Eye (tissue), 1 donor: Measurements from ENCODE around the gene FHDC1.
A peak's percentile ranks its signal among the peaks of the same experiment; 100 is the strongest.

Experiments used
- DNase-seq: peaks from one replicate; pipeline ENCODE4 v3.0.0-alpha.2; 2015

Gene FHDC1

DNA sequence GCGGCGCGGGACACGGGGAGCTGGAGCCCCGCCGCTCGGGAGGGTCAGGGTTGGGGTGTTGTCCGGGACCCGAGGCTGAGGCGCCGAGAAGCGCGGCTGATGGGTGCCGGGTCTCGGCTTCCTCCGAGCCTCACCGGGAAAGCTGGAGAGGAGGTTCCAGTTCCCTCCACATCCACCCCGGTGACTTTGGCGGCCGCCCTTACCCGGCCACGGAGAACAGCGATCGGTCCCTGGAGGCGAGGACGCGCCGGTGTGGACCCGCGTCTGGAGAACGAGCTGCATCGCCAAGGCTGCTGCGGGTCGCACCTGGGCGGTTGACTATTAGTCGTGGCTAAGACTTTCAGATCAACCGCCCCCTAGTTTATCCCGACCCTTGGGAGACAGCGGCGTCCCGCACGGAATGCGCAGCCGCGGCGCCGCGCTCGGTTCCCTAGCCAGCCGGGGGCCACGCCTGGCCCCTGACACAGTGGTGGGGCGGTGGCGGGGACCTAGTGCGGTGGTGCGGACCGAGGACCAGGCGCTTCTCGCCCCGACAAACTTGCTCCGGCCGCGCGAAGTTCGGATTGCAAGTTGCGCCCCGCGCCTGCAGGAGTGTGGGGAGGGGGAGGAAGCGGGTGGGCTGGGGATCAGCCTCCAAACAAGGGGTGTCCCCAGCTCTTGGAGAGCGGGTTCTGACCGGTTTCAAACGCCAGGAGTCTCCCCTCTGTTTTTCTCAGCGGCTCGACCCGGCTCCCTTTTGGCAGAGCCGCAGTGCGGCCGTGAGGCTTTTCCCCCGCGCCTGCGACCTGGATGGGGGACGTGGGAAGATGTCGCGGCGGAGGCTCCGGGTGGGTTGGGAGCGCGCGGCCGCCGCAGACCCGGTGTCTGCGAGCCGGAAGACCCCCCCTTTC, 568 bp downstream of the FHDC1 start:
- peak; percentile 75 for DNase-seq

DNA sequence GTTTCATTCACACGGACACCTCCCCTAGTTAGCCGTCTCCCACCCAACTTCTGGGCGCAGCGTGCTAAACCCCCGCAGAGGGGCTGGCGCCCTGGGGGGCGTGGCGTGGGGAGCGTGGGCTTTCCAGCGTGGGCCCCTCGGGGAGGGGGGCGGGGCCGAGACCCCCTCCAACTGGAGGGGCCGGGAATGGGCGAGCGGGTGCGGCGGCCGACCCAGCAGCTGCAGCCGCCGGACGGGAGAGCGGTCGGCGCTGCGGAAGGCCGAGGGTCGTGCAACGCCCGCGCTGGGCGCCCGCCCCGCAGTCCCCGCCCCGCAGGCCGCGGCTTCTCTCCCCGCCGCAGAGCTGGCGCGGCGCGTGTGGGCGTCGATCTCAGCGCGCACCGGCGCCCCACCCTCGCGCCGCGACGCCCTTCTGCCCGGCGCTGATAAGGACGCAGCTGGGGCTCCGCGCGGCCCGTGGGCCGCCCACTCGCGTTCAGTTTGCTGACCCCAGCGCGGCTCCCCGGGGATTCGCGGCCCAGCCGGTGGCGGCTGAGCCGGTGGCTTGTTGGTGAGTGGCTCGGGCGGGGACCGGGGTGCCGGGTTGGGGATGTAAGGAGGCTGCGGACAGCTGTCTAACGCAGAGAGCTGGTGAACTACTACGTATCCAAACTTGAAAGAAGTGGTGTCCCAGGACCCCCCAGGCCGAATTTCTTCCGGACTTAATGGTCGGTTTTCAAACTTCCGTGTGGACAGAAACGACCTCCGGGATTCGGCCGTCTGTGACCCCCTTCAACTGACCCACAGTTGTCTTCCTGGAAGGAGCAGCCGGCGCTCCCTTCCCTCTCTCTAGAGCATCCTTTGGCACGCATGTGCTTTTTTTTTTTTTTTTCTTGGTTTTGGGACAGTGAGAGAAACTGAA, 1.5 kb downstream of the FHDC1 start:
- DNase-seq = peak; percentile 77

DNA sequence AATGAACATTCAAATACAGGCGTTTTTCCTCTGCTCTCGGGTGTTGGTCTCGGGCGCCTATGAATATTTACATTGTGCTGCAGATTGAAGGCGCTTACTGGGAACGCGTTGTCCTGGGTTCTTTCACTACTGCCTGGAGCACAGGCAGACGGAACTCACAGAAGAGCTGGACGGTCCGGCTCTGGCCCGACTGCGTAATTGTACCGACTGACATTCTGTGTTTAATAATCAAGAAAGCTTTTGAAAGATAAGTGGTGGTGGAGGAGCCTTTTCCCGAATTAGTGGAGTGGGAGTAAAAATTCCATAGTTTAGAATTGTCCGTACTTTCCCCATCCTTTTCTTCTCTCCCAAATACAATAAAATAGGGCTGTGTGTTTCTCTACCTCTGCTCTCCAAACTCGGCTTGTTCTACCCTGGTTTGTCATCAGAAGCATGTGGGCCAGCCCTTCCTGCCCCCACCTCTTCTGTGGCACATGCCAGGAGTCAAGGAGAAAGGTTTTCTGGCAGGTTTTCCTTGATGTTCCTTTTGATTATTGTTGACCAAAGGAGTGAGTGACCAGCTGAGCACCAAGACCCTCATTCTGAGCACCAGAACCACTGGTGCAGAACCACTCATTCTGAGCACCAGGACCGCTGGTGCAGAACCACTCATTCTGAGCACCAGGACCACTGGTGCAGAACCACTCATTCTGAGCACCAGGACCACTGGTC, 2.3 kb downstream of the FHDC1 start:
- no peak for DNase-seq

DNA sequence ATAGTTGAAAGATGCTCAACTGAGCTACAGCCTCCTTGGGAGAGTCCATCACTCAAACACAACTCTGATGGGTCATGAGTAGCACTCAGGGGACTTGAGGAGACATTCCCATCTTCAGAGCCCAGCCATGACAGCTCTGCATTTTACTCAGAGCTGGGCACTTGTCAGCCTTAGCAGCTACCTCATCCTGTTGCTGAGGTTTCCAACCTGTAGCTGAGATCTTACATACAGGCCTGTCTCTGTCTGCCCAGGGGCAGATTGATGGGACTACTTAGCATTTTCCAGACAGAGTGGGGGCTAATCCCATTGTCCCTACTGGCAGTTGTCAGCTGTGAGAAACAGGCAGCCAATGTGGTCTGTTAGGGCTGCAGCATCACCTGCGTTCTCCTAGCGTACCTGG, 3.5 kb downstream of the FHDC1 start:
- DNase-seq = no peak

DNA sequence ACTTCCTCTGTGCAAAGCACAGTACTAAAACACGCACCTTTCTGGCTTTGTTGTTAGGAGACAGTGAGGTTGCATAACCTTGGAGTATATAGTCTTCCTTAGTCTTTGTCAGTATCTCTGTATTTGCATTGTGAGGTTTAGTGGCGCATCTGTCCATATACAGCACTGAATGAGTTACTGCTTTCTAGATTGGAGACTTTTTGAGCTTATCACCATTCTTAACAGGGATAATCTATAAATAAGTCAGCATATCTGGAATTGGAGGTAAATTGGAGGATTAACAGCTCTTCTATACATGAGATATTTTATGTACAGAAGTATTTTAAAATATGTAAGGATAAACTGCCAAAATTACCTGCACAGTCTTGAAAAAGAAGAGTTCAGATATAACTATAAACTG, 4.3 kb downstream of the FHDC1 start:
- DNase-seq = no peak

DNA sequence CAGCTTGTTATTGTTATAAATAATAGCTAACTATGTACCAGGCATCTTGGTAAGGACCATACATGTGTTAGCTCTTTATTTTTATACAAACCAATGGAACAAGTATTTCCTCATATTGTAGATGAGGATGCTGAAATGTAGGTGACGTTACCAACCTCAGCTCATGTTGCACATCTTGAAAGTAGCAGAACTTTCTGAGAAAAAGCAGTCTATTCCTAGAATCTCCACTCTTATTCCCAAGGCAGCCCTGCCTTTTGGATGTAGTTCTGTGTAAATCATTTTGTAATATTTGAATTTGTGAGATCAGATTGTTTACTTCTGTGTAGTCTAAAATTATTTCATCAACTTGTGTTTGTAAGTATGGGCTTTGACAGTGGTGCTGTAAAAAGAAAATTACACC, 5.3 kb downstream of the FHDC1 start:
- no peak for DNase-seq

DNA sequence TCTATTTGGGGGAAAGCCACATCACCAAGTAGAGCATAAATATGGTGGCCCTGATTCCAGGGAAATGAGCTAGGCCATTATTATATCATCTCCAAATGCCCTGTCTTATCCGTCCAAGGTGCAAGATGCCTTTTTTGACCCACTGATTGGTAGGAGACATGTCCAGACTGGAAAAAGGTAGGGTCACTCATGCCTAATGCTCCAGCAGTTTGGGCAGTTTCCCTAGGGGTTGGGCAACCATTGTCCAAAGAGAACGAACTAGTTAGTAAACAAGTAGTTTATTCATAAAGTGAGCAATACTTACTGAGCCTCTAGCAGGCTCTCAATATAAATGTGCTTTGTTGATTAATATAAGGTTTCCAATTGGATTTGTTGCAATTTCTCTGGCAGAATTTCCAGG, 6.2 kb downstream of the FHDC1 start:
- DNase-seq = no peak

DNA sequence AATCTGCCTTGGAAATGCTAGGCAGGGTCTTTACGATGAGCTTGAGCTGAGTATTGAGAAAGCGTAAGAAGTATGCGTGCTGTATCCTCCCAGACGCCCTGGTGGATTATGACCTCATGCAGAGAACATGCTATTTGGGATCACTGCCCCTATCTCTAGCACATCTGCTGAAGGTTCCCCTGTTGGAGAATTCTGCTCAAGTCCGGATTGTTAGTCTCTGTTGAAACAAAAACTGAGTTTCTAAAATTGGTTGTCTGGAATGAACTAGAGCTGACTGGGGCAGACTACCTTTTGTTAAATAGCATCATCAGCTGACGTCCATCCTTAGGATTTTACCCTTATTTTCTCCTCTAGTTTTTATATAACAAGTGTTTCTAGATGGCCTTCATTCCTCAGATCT, 7.5 kb downstream of the FHDC1 start:
- DNase-seq = no peak

DNA sequence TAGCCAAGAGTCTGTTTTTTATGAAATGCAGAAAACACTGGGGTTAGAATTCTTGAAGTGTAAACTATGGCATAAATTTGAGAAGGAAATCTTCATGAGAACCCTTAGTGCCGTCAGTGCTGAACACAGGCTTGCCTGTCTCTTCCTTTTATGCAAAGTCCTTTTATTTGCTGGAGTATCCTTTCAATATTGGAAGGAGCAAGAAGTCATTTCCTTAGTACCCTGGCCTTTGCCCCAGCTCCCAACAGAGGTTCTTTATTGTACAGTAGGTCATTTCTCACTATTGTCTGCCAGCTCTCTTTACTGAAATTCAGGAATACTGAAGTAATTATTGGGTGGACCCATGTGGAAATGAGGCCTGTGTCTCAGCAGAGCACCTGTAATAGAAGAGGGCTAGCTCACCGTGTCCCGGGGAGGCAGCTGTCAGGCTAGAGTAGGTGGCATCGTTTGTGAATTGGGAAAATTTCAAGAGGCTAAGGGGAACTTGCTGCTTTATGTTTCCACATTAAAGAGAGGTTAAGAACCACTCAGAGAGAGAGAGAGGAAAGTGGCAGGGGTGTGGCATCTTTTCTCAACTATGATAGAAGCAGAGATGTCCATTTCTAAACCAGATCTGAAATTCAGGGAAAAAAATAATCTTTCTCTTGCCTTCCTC, 8.7 kb downstream of the FHDC1 start:
- no peak for DNase-seq

DNA sequence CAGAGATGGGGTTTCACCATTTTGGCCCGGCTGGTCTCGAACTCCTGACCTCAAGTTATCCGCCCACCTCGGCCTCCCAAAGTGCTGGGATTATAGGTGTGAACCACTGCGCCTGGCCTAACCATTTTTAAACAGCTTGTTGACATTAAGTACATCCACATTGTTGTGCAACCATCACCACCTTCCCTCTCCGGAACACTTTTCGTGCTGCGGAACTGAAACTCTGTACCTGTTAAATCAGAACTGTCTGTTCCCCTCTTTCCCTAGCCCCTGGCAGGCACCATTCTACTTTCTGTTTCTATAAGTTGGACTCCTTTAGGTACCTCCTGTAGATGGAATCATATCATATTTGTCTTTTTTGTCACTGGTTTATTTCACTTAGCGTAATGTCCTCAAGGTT, 9.5 kb downstream of the FHDC1 start:
- no peak for DNase-seq

DNA sequence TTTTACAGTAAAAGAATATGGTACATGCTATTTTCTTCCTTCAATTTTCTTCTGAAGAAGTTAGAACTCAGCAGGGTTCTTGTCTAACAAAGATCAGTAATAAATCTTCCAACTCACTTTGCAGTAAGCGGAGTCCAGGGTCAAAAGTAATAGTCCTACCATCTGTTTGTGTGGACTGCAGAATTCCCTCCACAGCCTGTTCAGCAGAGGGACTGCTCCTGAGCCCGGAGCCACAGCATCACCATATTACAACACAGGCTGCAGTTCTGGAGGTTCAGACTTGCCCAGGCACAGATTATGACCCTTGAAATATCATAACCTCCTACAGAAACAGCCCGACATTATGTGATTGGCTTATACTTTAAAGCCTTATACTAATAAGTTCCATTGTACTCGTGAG, 10.3 kb downstream of the FHDC1 start:
- no peak for DNase-seq

DNA sequence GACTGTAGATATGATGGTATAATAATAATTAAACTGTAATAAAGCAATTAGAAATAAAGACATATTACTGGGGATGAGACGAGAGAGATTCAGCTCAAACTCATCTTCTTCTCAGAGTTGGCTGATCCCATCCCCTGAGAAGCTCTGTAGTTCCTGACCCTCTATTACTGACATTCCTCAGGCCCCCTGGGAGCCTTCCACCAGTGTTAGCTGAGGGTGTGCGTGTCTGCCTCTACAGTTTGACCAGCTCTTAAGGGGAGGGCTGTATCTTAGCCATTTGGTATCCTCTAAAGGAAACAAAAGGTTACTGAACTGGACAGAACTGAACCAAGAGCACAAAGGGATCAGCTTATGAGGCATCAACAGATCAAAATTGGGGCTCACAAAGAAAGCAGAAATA, 11.2 kb downstream of the FHDC1 start:
- no peak for DNase-seq

DNA sequence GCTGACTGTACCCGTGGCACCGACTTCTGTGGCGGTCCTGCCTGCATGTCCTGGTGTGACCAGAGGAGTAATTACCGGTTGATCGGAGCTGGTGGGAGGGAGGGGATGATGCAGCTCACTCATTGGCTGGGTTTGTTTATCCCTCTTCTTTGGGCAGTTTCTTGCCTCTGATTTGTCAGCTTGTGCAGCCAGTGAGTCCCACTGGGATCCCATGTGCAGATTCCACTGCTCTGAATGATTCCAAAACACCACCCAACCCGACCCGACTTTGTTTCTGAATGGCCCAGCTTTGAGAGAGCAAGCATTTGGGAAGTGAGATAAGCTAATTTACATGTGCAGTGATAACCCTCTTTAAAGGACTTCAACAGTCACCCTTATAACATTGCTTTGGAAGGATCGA, 13.8 kb downstream of the FHDC1 start:
- DNase-seq = no peak

DNA sequence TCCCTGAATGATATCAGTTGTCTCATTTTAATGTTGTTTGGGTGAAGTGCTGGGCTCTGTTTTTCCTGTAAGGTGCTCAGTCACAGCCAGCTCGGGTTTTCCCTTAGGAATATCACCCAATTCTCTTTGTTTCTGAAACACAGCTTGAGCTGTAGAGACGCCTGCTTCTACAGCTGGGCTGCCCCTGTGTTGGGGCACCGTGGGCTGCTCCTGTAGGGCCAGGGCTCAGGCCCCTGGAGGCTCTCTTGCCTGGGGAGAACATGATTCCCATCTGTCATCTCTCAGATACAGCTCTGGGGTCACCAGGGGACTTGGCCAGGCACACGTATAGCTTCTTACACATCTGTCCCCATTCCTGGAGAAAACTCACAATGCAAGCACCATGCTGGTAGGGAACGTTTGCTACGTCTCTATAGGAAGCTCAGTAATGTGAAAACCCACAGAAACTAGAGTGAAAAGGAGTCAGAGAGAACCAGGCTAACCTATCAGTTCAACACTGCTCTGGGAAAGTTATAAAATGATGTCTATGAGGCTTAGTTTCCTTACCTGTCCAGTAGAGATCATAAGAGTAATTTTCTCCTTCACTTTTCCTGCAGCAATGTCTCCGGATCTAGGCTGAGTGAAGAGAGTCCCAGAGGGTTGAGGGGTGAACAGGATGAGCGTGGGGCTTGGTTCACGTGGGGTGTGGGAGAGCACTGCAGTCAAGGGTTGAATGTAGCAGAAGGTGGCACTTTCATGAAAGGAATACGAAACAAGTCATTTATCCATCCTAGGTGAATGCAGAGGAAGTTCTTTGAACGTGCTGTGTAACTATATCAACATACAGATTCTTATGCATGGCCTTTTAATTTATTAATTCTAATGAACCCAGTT, 14.5 kb downstream of the FHDC1 start:
- no peak for DNase-seq

DNA sequence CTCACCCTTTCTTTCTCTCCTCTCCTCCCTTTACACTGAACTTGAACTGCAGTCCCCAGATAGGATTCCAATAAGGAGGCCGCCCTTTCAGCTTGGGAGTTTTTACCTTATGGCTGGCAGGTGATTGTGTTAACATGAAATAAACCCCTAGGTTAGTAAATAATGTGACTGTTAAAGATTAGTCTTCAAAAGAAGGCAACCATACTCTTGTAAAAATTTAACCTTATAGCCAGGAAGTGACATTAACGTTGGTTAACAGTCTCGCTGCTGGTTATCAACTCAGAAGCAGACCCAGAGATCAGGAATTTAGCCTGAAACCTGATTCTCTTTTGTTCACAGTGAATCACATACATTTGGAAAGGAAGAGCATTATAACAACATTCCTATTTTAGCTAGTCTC, 15.2 kb downstream of the FHDC1 start:
- DNase-seq = no peak

DNA sequence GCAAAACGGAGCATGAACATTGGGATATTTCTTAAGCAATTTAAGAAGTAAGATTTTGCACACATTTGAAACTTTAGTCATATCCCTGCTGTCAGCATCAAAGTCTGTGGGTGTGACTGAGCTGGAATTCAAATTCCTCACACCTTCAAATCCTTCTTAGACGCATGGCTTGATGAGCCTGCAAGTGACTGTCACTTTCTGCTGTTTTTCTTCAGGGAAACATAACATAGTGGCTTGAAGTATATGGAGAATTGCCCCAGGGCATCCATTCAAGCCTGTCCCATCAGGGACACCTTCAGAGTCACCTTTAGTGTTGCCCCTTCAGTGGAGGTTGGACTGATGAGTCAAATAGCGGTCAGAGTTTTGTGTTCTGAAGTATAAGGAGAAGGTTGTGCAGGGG, 17.4 kb downstream of the FHDC1 start:
- DNase-seq = no peak

DNA sequence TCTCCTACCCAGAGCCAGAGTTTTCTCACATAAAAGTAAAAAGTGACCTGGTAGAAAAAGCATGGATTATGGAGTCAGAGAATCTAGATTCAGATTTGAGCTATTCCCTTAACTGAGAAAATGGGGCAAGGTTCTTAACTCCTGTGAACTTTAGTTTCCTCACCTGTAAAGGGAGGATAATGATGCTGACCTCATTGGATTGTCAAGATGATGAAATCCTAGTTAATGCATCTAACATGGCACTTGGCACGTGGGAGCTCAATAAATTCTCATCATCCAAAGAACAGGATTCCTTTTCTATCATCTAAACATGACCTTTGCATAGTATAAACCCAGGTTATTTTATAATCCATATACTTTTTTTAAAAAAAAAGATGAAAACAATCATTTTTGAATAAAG, 18.6 kb downstream of the FHDC1 start:
- DNase-seq = no peak

DNA sequence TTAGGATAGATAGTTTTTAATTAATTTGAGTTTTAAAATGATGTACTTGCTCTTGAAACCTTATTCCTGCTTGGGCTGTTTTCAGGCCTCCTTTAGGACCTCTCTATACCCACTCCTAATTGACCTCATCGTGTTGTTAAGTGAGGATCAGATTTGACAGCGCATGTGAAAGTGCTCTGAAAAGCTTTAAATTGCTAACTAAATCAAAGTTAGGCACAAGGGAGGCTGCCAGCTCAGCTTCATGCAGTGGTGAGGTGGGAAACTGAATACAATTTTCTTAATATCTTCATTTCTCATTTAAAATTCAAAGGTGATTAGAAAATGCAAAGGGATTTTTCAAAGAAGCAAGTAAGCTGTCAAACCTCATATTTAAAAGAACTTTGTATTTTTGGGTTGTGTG, 20.0 kb downstream of the FHDC1 start:
- peak; percentile 56 for DNase-seq

DNA sequence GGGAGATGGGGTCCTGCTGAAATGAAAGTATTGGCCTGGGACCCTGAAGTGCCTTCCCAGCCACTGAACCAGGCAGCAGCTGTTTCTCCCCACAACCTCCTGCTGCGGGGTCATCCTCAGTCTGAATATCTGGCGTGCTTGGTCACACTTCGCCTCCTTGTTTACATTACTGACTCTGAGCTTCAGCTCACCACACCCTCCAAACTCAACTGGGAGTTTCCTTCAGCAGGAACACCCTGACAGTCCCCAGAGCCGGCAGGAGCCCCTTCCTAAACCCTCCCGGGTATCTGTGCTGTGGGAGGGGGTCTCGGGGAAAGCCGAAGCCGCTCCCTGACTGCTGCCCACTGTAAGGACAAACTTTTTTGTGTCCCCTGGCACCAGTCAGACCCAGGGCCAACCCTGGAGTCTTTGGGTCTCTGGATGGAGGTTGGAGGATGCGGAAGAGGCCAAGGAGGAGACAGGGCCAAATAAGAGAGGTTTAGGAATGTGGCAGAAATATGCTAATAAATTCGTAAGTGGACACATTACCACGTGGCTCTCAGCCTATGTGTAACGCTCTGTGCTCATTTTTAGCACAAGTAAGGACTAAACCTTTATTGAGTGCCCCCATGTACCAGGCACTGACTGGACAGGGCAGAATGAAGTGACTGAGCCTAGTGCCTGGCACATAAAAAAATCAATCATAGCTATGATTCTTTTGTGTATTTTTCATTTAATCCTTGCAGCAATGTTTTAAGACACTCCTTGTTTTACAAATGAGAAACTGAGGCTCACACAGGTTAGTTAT, 20.7 kb downstream of the FHDC1 start:
- peak; percentile 80 for DNase-seq

DNA sequence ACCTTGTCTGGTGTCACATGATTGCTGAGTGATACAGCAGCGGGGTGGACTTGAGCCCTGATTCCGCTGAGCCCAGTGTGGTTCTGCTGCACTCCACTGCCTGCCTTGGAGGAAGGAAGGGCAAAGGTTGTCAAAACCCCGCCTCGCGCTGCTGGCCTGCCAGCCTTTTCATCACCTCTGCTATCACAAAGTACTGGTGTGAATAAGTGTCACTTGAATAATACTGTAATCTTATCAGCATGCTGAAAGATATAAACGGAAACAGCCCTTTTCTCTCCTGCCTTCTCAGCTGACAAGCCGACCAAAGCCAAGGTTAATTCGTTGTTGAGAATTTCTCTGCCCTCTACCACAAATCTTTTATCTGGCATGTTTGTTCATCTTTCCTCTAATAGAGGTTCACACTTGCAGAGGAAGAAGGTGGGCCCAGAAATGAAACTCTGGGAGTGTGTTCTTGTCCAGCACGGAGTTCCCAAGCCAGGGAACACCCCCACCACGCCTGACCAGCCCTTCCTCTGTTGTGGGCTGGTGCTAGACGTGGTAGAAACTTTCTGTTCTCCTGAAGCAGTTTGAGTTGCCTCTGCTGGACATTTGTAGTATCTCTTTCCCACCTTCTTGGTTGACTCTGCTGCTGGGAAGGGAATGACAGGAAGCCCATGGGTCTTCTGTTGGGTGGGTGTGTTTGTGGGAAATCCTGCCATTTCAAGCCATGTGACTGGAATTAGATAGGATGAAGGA, 21.5 kb downstream of the FHDC1 start:
- no peak for DNase-seq
